Mammary epithelial cell (primary cell): ENCODE data around the gene DOCK11.

Source experiments
- EZH2 ChIP-seq: IDR thresholded peaks from 2 replicates; pipeline ENCODE4 v1.6.1; 2012; ENCODE audit warnings: low read length, inconsistent platforms, borderline replicate concordance
- TF ChIP-seq, protein P1 (sequence below), 2 donors: IDR thresholded peaks in 1 of 2; conservative IDR thresholded peaks in 1 of 2; 2 replicates each; pipeline ENCODE4 v1.5.1; 2011 to 2012; ENCODE audit warnings: inconsistent platforms in 2 of 2, low read length in 2 of 2, mild to moderate bottlenecking in 2 of 2, control low read depth in 1 of 2, low read depth in 1 of 2; ENCODE audit not compliant: insufficient read depth in 1 of 2; ENCODE audit errors: extremely low read depth in 1 of 2

DNA sequence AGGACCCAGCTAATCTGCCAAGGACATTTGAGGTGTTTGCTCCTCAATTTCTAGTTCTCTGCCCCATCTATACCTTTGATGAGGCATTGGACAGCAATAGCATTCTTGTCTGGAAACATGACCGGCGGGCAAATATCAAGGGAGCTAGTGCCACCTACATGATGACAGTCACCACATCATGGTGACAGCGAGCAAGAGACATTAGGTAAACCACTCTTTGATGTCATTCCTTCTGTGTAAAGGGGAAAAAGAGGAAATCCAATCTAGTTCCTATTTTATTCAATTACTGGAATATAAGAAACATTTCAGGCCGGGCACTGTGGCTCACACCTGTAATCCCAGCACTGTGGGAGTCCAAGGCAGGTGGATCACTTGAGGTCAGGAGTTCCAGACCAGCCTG, 211.1 kb downstream of the DOCK11 start:
- TF ChIP-seq, protein P1, sequence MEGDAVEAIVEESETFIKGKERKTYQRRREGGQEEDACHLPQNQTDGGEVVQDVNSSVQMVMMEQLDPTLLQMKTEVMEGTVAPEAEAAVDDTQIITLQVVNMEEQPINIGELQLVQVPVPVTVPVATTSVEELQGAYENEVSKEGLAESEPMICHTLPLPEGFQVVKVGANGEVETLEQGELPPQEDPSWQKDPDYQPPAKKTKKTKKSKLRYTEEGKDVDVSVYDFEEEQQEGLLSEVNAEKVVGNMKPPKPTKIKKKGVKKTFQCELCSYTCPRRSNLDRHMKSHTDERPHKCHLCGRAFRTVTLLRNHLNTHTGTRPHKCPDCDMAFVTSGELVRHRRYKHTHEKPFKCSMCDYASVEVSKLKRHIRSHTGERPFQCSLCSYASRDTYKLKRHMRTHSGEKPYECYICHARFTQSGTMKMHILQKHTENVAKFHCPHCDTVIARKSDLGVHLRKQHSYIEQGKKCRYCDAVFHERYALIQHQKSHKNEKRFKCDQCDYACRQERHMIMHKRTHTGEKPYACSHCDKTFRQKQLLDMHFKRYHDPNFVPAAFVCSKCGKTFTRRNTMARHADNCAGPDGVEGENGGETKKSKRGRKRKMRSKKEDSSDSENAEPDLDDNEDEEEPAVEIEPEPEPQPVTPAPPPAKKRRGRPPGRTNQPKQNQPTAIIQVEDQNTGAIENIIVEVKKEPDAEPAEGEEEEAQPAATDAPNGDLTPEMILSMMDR (conservative IDR thresholded peaks at IDR 0.05 in 1 of 2, IDR thresholded peaks at IDR 0.05 in 1 of 2; ENCODE audit: extremely low read depth in 1 of 2, insufficient read depth in 1 of 2, low read depth in 1 of 2, low read length in 2 of 2) = no peak
- TF ChIP-seq EZH2 = no peak
